Gastroesophageal sphincter (tissue), 4 donors: ENCODE data around the gene KIF20A. TPM values are rescaled to one million over a fixed set of nuclear protein-coding genes. Genes with fewer than 3 reads are reported as not detected.

Experiments
- total RNA-seq, 4 donors: library from RNA; depleted of rRNA; stranded (reverse); fragments of >200 nt; gene quantifications; one replicate each; pipeline ENCODE4 v1.1.0, GENCODE V29; 2016

Gene KIF20A
- total RNA-seq, 4 donors from 2014 or later: 0.12 to 2.0 TPM; not detected in 2

Other genes with a start within 250 kb of the KIF20A start
- gene FAM13B, start 146.0 kb upstream of the KIF20A start, total RNA-seq: 100 to 1,000 TPM in 1 of 4 donors, 10 to 100 TPM in 3; 44.1 to 102 (median 76.6) TPM
- gene WNT8A, start 95.1 kb upstream of the KIF20A start, total RNA-seq: not detected
- 10 to 100 TPM in 1 of 4 donors, 1 to 10 TPM in 3; 1.2 to 10.6 (median 2.8) TPM for gene NME5, start 39.7 kb upstream of the KIF20A start, total RNA-seq
- gene BRD8, start 482 bp upstream of the KIF20A start, total RNA-seq: 10 to 100 TPM; 33.7 to 50.9 (median 38.9) TPM
- gene CDC23, start 34.2 kb downstream of the KIF20A start, total RNA-seq: 10 to 100 TPM; 19.3 to 22.3 (median 19.8) TPM
- 1 to 10 TPM in 3 of 4 donors, under 1 TPM in 1; 0.40 to 6.4 (median 1.7) TPM for gene GFRA3, start 95.5 kb downstream of the KIF20A start, total RNA-seq
- under 1 TPM in 1 of 4 donors, not detected in 3; 0.45 TPM for gene CDC25C, start 152.7 kb downstream of the KIF20A start, total RNA-seq
- gene FAM53C, start 159.2 kb downstream of the KIF20A start, total RNA-seq: 10 to 100 TPM; 26.3 to 30.5 (median 29.8) TPM
- gene KDM3B, start 173.6 kb downstream of the KIF20A start, total RNA-seq: 10 to 100 TPM; 63.4 to 94.0 (median 77.8) TPM